D721Med (cell line): ENCODE measurements around the gene BTRC.
"Not testable (repeated sequence)": the region's sequence is repeated elsewhere in the genome, so short reads cannot be mapped to it uniquely, and the experiment has no call there.

ENCODE experiments used
- DNase-seq: peaks from one replicate; pipeline ENCODE4 v3.0.0; 2011; ENCODE audit warnings: low spot score; ENCODE audit not compliant: insufficient read length
- FAIRE-seq: peaks from 2 replicates; lab custom pipeline; 2011; peaks lifted over from hg19 to GRCh38; lab: Jason Lieb, UNC
- CTCF ChIP-seq: IDR thresholded peaks from 2 replicates; pipeline ENCODE4 v1.5.1; 2012; ENCODE audit warnings: mild to moderate bottlenecking, control low read depth; ENCODE audit not compliant: insufficient read depth; ENCODE audit errors: missing control alignments

The BTRC gene

DNA sequence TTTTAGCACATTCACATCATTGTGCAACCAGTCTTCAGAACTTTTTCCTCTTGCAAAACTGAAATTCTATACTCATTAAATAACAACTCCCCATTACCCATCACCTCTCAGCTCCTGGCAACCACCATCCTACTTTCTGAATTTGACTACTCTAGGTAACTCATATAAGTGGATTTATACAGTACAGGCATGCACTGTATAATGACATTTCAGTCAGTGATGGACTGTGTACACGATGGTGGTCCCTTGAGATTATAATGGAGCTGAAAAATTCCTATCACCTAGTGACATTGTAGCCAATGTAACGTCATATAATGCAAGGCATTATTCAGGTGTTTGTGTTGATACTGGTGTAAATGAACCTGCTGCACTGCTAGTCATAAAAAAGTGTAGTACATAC, 60.1 kb downstream of the BTRC start:
- no peak for FAIRE-seq
- no peak for DNase-seq
- no peak for TF ChIP-seq CTCF

DNA sequence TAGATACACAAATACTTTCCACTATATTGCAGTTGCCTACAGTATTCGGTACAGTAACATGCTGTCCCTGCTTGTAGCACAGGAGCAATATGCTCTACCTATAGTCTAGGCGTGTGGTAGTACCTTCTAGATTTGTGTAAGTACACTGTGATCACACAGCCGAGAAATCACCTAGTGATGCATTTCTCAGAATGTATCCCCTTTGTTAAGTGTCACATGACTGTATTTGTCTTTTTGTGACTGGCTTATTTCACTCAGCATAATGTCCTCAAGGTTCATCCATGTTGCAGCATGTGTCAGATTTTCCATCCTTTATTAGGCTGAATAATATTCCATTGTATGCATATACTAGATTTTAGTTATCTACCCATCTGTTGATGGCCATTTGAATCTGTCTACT, 61.9 kb downstream of the BTRC start:
- DNase-seq (no peak), FAIRE-seq (no peak)
- no peak for TF ChIP-seq CTCF

DNA sequence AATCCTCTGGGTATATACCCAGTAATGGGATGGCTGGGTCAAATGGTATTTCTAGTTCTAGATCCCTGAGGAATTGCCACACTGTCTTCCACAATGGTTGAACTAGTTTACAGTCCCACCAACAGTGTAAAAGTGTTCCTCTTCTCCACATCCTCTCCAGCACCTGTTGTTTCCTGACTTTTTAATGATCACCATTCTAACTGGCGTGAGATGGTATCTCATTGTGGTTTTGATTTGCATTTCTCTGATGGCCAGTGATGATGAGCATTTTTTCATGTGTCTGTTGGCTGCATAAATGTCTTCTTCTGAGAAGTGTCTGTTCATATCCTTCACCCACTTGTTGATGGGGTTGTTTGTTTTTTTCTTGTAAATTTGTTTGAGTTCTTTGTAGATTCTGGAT, 68.0 kb downstream of the BTRC start:
- FAIRE-seq, DNase-seq: not testable (repeated sequence)

- FAIRE-seq (no peak), DNase-seq (no peak)
- no peak for TF ChIP-seq CTCF
Observed at GRCh38 chr10:101425535-101425934, 71.6 kb downstream of the BTRC start.

DNA sequence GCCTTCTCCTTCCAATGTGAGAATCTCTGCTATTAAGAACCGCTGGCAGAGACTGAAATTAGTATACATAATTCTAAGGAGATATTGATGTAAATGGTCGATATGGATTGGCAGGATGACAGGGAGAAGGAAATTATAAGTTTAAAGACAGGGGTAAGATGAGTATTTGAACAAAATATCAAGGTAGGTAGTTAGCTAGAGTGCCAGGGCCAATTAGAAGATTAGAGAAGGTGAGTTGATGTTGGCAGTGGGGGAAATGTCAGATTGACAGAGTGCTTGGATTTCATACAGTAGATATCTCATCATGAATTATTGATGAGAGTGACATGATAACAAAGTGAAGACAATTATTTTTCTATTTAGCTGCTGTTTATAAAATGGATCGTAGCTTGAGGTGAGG, 74.1 kb downstream of the BTRC start:
- TF ChIP-seq CTCF, result no peak
- no peak for FAIRE-seq

GRCh38 chr10:101429423-101429822, 75.5 kb downstream of the BTRC start:
- DNase-seq (no peak), FAIRE-seq (no peak)
- TF ChIP-seq CTCF, result no peak

More for the DNA sequence above, 74.1 kb downstream of the BTRC start:
- no peak for DNase-seq

- no peak for DNase-seq
- TF ChIP-seq CTCF, result no peak
- no peak for FAIRE-seq
Observed at GRCh38 chr10:101436302-101436701, 82.3 kb downstream of the BTRC start.

DNA sequence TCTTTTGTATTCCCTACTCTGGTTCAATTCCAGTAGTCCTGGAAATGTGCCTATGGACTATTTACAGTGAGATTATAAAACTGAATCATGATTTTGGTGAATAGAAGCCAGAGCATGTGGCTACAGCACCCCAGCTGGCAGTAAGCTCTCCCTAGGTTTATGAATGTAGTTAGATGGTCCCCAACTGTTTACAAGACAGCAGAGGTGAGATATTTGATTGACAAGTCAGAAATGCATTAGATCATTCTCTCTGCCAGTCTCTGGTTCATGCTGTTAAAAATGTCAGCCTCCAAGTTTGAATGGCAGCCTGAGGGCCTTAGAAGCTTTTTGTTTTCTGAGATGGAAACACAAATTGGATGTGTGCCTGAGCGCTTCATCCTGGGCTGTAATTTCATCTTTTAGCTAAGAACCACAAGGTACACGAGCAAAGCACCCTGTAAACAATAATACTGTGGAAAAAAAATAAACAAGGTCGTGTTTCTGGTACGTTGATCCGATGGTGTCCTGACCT, 85.0 kb downstream of the BTRC start:
- FAIRE-seq, result no peak
- no peak for TF ChIP-seq CTCF
- DNase-seq, result no peak
